Measurements from ENCODE around the gene CEP295NL.

DNA sequence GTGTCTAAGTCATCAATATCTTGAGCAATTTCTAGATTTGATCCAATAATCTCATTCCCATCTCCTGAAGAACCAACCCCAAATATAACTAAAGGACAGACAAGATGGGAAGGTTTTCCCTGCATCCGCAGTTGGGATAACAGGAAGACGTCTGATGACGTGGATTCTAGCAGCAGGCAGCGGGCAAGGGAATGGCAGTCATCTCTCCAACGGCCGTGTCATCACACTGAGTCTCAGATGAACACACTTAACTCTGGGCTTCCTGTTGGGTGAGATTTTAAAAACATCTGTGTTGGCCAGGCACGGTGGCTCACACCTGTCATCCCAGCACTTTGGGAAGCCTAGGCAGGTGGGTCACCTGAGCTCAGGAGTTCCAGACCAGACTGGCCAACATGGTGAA, 43.1 kb upstream of the CEP295NL start:
- TF ChIP-seq, protein P1, sequence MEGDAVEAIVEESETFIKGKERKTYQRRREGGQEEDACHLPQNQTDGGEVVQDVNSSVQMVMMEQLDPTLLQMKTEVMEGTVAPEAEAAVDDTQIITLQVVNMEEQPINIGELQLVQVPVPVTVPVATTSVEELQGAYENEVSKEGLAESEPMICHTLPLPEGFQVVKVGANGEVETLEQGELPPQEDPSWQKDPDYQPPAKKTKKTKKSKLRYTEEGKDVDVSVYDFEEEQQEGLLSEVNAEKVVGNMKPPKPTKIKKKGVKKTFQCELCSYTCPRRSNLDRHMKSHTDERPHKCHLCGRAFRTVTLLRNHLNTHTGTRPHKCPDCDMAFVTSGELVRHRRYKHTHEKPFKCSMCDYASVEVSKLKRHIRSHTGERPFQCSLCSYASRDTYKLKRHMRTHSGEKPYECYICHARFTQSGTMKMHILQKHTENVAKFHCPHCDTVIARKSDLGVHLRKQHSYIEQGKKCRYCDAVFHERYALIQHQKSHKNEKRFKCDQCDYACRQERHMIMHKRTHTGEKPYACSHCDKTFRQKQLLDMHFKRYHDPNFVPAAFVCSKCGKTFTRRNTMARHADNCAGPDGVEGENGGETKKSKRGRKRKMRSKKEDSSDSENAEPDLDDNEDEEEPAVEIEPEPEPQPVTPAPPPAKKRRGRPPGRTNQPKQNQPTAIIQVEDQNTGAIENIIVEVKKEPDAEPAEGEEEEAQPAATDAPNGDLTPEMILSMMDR (IDR thresholded peaks at IDR 0.05), result no peak
- TF ChIP-seq POLR2A (IDR thresholded peaks at IDR 0.05), result no peak
